ENCODE data around the gene STEAP4.
"Not testable (repeated sequence)": the region's sequence is repeated elsewhere in the genome, so short reads cannot be mapped to it uniquely, and the experiment has no call there.

STEAP4 gene

GRCh38 chr7:88267421-88267820, 39.3 kb downstream of the STEAP4 start:
- no peak for DNase-seq

- DNase-seq = peak; percentile 95
Observed at GRCh38 chr7:88264987-88265386, 41.7 kb downstream of the STEAP4 start.

- DNase-seq = no peak
Observed at GRCh38 chr7:88262562-88262961, 44.1 kb downstream of the STEAP4 start.

GRCh38 chr7:88260719-88261118, 46.0 kb downstream of the STEAP4 start:
- DNase-seq = no peak

- no peak for DNase-seq
Observed at GRCh38 chr7:88259656-88260380, 46.9 kb downstream of the STEAP4 start.

GRCh38 chr7:88258296-88258695, 48.4 kb downstream of the STEAP4 start:
- not testable (repeated sequence) for DNase-seq

- no peak for DNase-seq
Observed at GRCh38 chr7:88256906-88257305, 49.8 kb downstream of the STEAP4 start.

- DNase-seq = no peak
Observed at GRCh38 chr7:88254721-88255424, 51.8 kb downstream of the STEAP4 start.

GRCh38 chr7:88253640-88254039, 53.1 kb downstream of the STEAP4 start:
- DNase-seq = no peak

- no peak for DNase-seq
Observed at GRCh38 chr7:88244258-88244657, 62.4 kb downstream of the STEAP4 start.

GRCh38 chr7:88243345-88243909, 63.3 kb downstream of the STEAP4 start:
- DNase-seq = peak; percentile 88

GRCh38 chr7:88239852-88240251, 66.8 kb downstream of the STEAP4 start:
- no peak for DNase-seq

GRCh38 chr7:88233828-88234227, 72.9 kb downstream of the STEAP4 start:
- DNase-seq = peak; percentile 61

- DNase-seq = no peak
Observed at GRCh38 chr7:88230646-88231045, 76.0 kb downstream of the STEAP4 start.

GRCh38 chr7:88229302-88229995, 77.2 kb downstream of the STEAP4 start:
- no peak for DNase-seq

GRCh38 chr7:88226886-88227516, 79.7 kb downstream of the STEAP4 start:
- DNase-seq = no peak

GRCh38 chr7:88226201-88226600, 80.5 kb downstream of the STEAP4 start:
- no peak for DNase-seq

GRCh38 chr7:88224601-88225275, 82.0 kb downstream of the STEAP4 start:
- DNase-seq = peak; percentile 89

- no peak for DNase-seq
Observed at GRCh38 chr7:88223265-88223664, 83.4 kb downstream of the STEAP4 start.

Data from OCI-M1 (cell line).